Stomach (tissue), 4 donors: ENCODE data around the gene HMG20A.

Experiments
- CTCF ChIP-seq, 7 experiments: fragments of 450-650 bp in 4 of 7; fragments of 200-600 bp in 3 of 7; sonication (generic) in 3 of 7; IDR thresholded peaks; one replicate each; pipeline ENCODE4 v1.5.1; 2016 to 2019; ENCODE audit warnings: antibody characterized with exemption in 7 of 7, control low read depth in 2 of 7, mild to moderate bottlenecking in 1 of 7
- POLR2A ChIP-seq, 4 donors: fragments of 450-650 bp; IDR thresholded peaks; one replicate each; pipeline ENCODE4 v1.6.1; 2016; ENCODE audit warnings: antibody characterized with exemption in 4 of 4, control low read depth in 2 of 4, mild to moderate bottlenecking in 1 of 4, moderate library complexity in 1 of 4
- POLR2AphosphoS5 ChIP-seq, 3 donors: sonication (generic); formaldehyde crosslinking; IDR thresholded peaks; one replicate each; pipeline ENCODE4 v1.6.1; 2016; ENCODE audit warnings: antibody characterized with exemption in 3 of 3

- TF ChIP-seq POLR2A (IDR thresholded peaks at IDR 0.05) = no peak
- no peak for TF ChIP-seq CTCF (IDR thresholded peaks at IDR 0.05)
- TF ChIP-seq POLR2AphosphoS5 (IDR thresholded peaks at IDR 0.05) = no peak
These were observed 3.7 kb upstream of the HMG20A start for GRCh38 chr15:77416954-77417353.
